Lower lobe of right lung (tissue), 2 donors: ENCODE data around the gene OOEP. TPM values are rescaled to one million over a fixed set of nuclear protein-coding genes. Genes with fewer than 3 reads are reported as not detected.

ENCODE experiments used
- ATAC-seq, 2 donors: fragments of 200-7000 bp; cut with Tn5 transposase; one replicate each; pipeline ENCODE4 v1.9.1; 2020 to 2022; ENCODE audit warnings: mild to moderate bottlenecking in 2 of 2, moderate library complexity in 2 of 2
- DNase-seq: peaks from one replicate; pipeline ENCODE4 v3.0.0-alpha.2; 2020
- H3K27ac ChIP-seq: fragments of 200-600 bp; one replicate; pipeline ENCODE4 v1.8.0; 2022
- H3K27me3 ChIP-seq: fragments of 200-600 bp; one replicate; pipeline ENCODE4 v1.8.0; 2022; ENCODE audit warnings: low read depth
- H3K36me3 ChIP-seq: fragments of 200-600 bp; one replicate; pipeline ENCODE4 v1.8.0; 2022; ENCODE audit warnings: mild to moderate bottlenecking
- H3K4me1 ChIP-seq: fragments of 200-600 bp; one replicate; pipeline ENCODE4 v1.8.0; 2022
- H3K4me3 ChIP-seq: fragments of 200-600 bp; one replicate; pipeline ENCODE4 v1.8.0; 2022; ENCODE audit warnings: mild to moderate bottlenecking
- H3K9me3 ChIP-seq: fragments of 200-600 bp; one replicate; pipeline ENCODE4 v1.8.0; 2022
- CTCF ChIP-seq: fragments of 200-600 bp; IDR thresholded peaks from one replicate; pipeline ENCODE4 v1.8.0; 2022; ENCODE audit warnings: antibody characterized with exemption, mild to moderate bottlenecking
- intact Hi-C: fragments of 100-400 bp; cut with DNase I; formaldehyde crosslinking; loops from one replicate; pipeline ENCODE4 v1.11.0; 2022
- total RNA-seq: library from RNA; stranded (reverse); fragmentation: NEBNext Ultra II Directional; extraction: Animal tissue kit (Norgen Biotek cat#: 25700); gene quantifications from one replicate; pipeline ENCODE4 v1.2.1, GENCODE V29; 2021
- donor health status: DM: no; HTN: yes; CAD: no; lungs with severe emphysema.

Gene OOEP
- total RNA-seq, 1 donor from 2014 or later: not detected

- no peaks in the 10 kb centered on the region for H3K9me3 ChIP-seq
- TF ChIP-seq CTCF: no peak
- H3K27me3 ChIP-seq: no peaks in the 10 kb centered on the region
- DNase-seq (no peak), ATAC-seq (no peak)
- H3K36me3 ChIP-seq: no peaks in the 10 kb centered on the region
- no peak overlapping the region for H3K27ac ChIP-seq
- intact Hi-C loops: no loop called here
- H3K4me1 ChIP-seq: no peaks in the 10 kb centered on the region
- H3K4me3 ChIP-seq: no peak overlapping the region
Observed at GRCh38 chr6:73364549-73364948, 5.1 kb downstream of the OOEP start.

GRCh38 chr6:73364121-73364520 lies 5.6 kb downstream of the OOEP start:
- intact Hi-C loops: no loop called here
- no peak overlapping the region for H3K4me3 ChIP-seq
- no peak for ATAC-seq
- H3K27ac ChIP-seq: no peak overlapping the region
- no peak for TF ChIP-seq CTCF
- DNase-seq: no peak
- H3K27me3 ChIP-seq: no peaks in the 10 kb centered on the region
- no peaks in the 10 kb centered on the region for H3K9me3 ChIP-seq
- H3K4me1 ChIP-seq: no peaks in the 10 kb centered on the region
- H3K36me3 ChIP-seq: no peaks in the 10 kb centered on the region

- H3K27ac ChIP-seq: no peak overlapping the region
- no peaks in the 10 kb centered on the region for H3K27me3 ChIP-seq
- H3K4me3 ChIP-seq: no peak overlapping the region
- H3K4me1 ChIP-seq: no peaks in the 10 kb centered on the region
- intact Hi-C loops: no loop called here
- H3K36me3 ChIP-seq: no peaks in the 10 kb centered on the region
- DNase-seq: no peak
- TF ChIP-seq CTCF: no peak
- ATAC-seq: no peak
- no peaks in the 10 kb centered on the region for H3K9me3 ChIP-seq
Observed at GRCh38 chr6:73363537-73363875, 6.2 kb downstream of the OOEP start.

- Histone ChIP-seq H3K4me1 (no peaks in the 10 kb centered on the region), H3K4me3 (no peak overlapping the region), H3K27ac (no peak overlapping the region), H3K36me3 (no peaks in the 10 kb centered on the region), H3K9me3 (no peaks in the 10 kb centered on the region), H3K27me3 (no peaks in the 10 kb centered on the region)
- no peak for TF ChIP-seq CTCF
- ATAC-seq: no peak
- DNase-seq: no peak
- intact Hi-C loops: no loop called here
Observed at GRCh38 chr6:73362869-73363536, 6.7 kb downstream of the OOEP start.

GRCh38 chr6:73362358-73362757 lies 7.3 kb downstream of the OOEP start, which contains the start of gene KHDC3L:
TSS of gene KHDC3L (plus strand) at chr6:73362658. CDS start at chr6:73362730, 72 bp downstream.
- no peak for ATAC-seq
- no peak for TF ChIP-seq CTCF
- no peak for DNase-seq

More at GRCh38 chr6:73362358-73362757, 7.3 kb downstream of the OOEP start, which contains the start of gene KHDC3L:
- no peak within 1 kb of the TSS for H3K27ac ChIP-seq
- H3K4me1 ChIP-seq: no peaks in the 10 kb centered on the region
- no peaks in the 10 kb centered on the region for H3K36me3 ChIP-seq
- no peaks in the 10 kb centered on the region for H3K9me3 ChIP-seq
- H3K4me3 ChIP-seq: no peak within 1 kb of the TSS
- intact Hi-C loops: no loop called here
- no peaks in the 10 kb centered on the region for H3K27me3 ChIP-seq
